Loucy (cell line): ENCODE data around the gene SCFD2.

Experiments
- CTCF ChIP-seq: fragments of 200-600 bp; sonication (generic); conservative IDR thresholded peaks from 2 replicates; pipeline ENCODE4 v1.5.1; 2014; ENCODE audit warnings: mild to moderate bottlenecking, antibody characterized with exemption, low read length
- EZH2phosphoT487 ChIP-seq: fragments of 200-600 bp; IDR thresholded peaks from 2 replicates; pipeline ENCODE4 v1.6.1; 2018; ENCODE audit warnings: antibody characterized with exemption, mild to moderate bottlenecking, moderate library complexity, borderline replicate concordance

GRCh38 chr4:52925531-52925968 is 440.3 kb downstream of the SCFD2 start:
- TF ChIP-seq CTCF (no peak), EZH2phosphoT487 (no peak)
